NOMO-1 treated with DMSO at 0.1 percent for 48 hours (cell line): Measurements from ENCODE around the gene TMEM43.

Source experiments
- DNase-seq: peaks from one replicate; lab custom pipeline; 2025; ENCODE audit not compliant: unreplicated experiment; lab: John Stamatoyannopoulos, UW

TMEM43 gene

DNA sequence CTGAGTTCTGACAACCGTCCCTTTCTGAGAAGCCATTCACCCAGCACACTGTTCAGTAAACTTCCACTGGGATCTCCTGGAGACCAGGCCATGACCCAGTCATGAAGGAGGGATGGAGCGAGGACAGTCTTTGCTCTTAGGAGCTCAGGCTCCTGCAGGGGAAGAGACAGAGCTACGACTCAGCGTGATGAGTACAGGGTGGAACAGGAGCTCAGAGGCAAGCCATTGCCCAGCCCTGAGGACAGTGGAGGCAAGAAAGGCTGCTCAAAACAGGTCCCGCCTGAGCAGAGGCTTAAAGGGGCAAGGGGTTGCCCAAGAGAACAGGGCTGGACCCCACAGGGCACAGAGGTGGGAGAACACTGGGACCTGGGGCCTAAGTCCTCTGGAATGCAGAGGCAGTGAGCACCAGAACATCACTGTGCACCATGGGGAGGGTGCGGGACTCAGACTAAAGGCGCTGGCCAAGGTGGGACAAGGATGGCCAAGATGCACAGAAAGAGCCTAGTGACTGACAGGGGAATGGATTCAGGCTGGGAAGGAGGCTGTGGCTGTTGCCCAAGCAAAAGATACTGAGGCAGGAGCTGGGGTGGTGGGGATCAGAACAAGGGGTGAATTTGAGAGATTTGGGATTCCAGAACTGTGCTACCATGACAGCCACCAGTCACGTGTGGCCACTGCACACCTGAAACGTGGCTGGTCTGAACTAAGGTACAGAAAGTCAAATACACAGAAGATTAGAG, 25.8 kb downstream of the TMEM43 start:
- no peak for DNase-seq

DNA sequence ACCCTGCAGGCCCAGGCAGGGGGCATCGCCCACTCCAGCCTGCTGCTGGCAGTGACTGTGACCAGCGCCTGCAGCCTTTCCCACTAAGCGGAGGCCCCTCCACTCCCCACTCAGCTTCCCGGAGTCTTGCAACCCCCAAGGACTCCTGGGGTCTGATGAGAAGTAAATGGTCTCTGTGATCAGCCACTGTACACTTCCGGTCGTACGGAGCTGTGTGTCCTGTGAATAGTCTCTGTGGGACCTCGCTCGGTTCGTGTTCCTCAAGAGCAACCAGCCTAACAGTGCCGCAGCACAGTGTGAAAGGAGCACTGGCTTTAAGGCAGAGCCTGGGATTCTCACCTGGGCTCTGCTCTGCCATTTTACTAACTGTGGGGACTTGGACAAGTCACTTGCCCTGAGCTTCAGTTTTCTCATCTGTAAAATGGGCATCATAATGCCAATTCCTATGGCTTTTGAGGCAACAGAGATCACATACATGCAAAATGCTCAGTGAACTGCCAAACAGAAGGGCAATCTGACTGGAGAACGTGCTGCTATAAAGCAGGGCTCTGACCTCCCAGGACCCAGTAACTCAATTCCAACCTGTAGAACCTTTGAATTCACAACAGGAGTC, 26.7 kb downstream of the TMEM43 start:
- DNase-seq: no peak

DNA sequence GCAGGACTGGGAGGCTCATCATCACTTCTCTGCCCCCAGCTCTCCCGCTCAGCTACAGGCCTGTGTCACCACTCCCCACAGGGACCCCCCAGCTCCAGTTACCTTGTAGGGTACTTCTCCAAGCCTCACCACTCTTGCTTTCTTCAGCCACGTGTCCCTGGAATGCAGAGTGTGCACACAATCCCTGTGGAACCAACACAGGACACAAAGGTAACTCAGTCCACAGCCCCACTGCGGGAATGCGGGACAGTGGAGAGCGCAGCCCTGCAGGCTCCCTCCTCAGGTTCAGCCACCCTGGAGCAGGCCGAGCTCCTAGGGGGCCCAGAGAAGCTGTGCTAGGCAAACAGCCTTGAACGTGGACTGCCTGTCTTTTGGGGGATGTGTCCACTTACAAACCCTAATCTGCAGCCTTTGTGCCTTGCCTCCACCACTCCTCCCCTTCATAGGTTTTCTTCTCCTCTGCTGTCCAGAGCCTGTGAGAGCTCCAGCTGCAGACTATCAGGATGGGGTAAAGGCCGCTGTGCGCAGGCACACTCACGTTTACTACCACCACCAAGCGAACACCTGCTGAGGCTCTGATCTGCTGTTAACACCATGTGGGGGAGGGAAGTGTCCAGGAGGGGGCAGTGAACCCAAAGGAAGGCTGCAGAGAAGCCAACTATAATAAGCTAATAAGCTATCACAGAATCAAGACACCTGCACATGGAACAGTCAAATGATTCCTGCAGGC, 27.5 kb downstream of the TMEM43 start:
- no peak for DNase-seq

DNA sequence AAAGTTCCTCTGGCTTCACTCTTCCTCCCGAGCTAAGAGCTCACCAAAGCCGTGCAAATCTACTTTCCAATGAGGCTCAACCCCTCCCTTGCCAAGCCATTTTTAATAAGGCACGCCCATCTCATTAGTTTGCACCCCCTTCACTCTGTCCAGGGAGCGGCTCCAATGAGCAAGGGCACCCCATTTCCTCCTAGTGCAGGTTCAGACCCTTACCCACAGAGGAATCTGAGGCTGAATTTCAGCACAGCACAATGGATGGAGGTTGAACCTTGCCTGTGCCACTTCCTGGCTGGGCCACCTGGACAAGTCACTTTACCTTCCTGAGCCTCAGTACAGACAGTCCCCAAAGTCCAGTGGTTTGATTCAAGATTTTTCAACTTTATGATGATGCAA, 28.1 kb downstream of the TMEM43 start:
- no peak for DNase-seq

DNA sequence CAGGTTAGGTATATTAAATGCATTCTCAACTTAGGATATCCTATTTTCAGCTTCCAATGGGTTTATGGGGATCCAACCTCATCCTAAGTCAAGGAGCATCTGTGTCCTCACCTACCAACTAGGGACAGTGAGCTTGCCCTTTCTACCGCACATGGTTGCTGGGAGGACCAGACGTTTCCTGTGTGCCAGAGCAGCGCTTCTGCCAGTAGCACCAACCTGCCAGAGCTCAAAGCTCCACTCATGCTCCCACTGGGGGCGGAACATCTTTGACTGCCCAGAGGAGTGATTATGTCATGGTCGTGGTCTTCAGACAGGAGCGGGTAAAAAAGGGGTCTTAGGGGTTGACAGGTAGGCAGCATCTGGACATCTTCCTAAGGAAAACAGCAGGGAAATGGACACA, 28.8 kb downstream of the TMEM43 start:
- DNase-seq: no peak

DNA sequence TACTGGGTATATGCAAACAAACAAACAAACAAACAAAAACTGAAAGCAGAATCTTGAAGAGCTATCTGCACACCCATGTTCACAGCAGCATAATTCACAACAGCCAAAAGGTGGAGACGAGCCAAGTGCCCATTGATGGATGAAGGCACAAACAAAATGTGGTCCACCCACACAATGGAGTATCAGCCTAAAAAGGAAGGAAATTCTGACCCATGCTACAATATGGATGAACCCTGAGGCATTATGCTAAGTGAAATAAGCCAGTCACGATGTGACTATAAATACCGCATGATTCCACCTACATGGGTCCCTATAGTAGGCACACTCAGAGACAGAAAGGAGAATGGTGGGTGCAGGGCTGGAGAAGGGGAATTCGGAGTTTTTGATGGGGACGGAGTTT, 29.4 kb downstream of the TMEM43 start:
- DNase-seq: no peak

DNA sequence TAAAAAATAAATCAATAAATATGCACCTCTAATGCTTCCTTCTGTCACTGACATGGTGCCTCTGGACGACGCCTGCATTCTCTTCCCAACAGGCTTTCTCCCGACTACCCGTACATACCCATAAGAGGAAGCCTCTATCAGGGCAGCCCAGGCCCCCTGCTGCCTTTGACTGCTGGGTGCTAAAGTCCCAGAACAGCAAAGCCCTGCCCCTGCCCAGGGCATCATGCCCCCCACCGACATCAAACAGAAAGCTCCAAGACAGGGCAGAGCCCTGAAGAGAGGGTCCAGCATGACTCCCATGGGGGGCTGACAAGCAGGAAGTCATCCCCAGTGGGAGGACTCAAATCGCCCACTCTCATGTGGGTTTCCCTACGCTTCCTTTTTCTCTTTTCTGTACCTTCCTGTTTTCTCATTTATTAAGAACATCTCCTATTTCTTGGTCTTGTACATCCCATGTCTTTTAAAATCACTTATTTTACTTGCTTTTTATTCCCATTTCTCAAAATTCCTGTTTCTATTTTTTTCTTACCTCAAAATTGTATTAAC, 30.1 kb downstream of the TMEM43 start:
- DNase-seq: no peak

DNA sequence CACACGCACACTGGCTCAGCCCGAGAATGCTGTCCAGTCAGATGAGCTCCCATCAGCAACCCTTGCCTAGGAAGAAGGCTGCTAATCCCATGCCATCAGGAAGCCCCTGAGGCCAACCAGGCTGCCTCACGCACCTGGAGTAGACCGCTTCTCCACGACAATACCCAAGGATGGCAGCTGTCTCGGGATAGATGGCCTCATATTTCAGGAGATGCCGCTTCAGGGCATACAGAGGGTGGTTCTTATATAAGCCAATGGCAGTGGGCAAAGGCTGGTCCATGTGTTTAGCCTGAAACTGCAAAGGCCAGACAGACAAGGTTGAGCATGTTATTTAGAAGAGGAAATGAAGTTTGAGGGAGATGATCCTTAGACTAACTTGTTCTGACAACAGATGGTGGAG, 31.3 kb downstream of the TMEM43 start:
- DNase-seq: no peak

DNA sequence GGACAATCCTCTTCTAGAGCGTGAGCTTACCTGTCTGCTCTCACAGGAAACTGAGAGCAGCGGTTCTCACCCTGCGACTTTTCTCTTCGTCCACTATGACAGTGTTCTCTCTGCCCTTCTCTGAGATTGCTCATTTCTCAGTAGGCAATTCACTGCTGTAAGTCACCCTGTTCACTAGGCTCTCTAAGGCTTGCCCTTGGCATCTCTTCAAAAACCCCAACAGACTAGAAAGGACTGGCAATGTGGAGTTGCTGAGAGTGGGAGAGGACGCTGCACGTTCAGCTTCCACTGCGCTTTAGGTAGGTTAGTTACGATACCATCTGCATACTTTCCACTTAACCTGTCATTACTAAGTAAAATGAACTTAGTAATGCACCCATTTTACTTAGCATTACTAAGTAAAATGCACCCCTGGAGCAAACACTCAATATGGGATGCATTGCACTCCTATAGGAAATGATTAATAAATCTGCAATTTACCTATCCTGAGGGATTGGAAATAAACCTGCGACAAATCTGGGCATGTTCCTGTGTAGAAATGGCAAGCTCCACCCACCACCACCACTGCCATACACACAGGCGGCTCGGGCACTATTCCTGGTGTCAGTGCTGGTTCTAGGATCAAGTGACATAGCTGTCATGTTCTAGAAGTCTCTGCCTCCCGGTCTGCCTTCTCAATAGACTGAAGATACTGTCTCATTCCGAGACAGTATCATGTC, 32.1 kb downstream of the TMEM43 start:
- DNase-seq: no peak

DNA sequence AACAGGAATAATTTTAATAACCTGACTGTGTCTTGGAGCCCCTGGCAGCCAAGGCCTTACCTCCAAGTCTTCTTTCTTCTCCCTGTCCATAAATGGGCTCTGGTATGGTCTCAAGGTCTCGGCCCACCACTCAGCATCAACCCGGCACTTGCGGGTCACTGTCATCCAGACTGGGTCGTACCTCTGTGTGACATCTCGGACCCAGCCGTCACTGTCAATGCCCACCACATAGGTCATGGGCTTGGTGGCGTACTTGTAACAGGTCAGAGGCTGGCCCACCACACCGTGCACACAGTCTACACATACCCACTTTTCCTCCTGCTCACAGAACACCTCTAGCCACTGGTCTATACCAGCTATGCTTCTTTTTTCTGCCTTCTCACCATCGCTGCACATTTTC, 33.1 kb downstream of the TMEM43 start:
- no peak for DNase-seq

DNA sequence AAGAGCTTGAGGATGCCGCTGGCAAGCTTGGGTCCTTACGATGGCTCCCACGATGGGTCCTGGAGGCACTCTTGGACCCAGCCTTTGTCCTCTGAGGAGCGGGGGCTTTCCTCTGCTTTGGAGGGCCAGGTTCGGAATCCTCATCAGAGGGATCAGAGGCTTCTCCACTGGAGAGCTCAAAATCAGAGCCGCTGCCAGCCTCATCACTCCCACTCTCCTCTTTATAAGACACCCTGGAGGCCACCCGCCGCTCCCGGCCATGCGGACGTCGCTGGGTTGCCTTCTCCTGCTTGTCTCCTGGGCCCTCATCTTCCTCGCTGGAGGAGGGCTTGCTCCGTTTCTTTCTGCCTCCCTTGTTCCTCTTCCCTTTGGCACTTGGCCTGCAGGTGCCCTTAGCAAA, 33.5 kb downstream of the TMEM43 start:
- no peak for DNase-seq

DNA sequence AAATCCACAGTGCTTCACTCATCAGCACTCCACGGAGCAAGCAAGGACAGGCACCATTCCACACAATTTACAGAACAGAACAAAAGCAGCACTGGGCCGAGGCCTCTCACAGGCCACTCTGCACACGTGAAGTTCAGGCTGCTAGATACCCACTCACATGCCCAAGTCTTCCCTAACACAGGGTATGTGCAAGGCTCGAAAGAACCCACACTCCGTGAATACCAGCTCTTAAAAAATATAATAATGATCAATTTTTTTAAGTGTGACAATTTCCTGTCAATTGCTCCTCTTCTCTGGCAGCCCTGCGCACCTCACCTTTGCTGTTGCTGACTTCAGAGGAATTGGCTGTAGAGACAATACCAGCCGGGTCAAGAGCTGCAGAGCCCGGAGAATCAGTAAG, 34.6 kb downstream of the TMEM43 start:
- DNase-seq: no peak

DNA sequence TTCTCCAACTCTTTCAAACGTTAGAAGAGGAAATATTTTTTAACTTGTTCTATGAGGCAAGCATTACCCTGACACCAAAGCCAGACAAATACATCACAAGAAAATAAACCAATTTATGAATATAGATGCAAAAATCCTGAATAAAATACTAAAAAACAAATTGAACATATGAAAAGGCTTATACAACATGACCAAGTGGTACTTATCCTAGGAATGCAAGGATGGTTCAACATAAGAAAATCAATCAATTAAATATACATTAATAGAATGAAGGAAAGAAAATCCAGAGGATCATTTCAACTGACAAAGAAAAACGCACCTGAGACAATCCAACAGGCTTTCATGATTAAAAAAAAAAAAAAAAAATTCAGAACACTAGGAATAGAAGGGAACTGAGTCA, 36.4 kb downstream of the TMEM43 start:
- no peak for DNase-seq

DNA sequence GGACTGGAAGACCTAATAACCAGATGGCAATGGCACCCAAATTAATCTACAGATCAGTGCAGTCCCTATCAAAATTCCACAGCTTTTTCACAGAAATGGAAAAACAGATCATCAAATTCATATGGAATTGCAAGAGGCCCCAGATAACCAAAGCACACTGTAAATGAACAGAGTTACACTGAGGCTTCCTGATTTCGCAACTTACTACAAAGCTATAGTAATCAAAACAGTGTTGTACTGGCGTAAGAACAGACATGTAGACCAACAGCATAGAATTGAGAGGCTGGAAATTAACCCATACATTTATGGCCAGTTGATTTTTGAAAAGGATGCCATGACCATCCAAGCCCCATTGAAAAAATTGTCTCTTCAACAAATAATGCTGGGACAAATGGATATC, 37.3 kb downstream of the TMEM43 start:
- peak; percentile 3 for DNase-seq

DNA sequence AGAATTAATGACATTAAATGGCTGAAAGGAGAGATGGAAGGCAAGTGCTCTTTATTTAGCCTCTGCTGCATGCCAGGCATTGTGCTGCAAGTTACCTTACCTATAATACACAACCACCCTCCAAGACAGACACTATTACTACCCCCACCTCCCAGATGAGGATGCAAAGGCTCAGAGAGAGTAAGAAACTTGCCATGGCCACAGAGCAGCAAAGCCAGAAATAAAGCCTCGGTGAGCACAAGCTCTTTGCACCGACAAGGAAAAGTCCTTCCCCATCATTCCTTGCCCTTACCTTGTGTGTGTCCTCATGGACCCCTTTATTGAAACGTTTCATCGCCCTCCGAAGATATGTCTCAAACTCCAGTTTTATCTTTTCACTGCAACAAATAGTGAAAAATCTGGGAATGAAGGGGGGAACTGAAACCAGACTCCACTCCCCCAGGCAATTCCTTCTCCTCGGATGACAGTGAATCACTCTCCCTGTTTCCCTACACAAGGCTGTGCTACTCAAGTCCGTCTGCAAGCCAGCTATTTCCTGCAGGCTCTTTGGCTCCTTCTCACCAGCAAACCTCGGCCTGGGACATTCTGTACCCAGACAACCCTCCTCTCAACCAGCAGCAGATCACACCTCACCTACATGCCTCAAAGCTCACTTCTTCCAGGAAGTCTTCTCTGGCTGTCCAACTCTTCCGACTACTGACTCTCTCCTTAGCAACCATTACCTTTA, 42.2 kb downstream of the TMEM43 start:
- DNase-seq: no peak

DNA sequence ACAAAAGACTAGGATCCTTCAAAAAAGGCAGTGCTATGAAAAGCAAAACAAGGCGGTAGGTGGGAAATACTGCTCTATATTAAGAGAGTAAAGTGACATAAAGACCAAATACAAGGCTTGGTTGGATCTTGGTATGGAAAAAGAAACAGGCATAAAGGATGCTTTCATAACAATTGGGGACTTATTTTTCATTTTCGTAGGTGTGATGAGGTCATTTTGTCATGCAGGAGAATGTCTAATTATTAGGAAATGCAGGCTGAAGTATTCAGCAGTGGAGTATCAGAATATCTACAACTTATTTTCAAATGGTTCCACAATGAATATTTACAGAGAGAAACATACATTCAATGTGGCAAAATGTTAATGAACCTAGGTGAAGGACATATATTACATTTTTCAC, 44.6 kb downstream of the TMEM43 start:
- no peak for DNase-seq

DNA sequence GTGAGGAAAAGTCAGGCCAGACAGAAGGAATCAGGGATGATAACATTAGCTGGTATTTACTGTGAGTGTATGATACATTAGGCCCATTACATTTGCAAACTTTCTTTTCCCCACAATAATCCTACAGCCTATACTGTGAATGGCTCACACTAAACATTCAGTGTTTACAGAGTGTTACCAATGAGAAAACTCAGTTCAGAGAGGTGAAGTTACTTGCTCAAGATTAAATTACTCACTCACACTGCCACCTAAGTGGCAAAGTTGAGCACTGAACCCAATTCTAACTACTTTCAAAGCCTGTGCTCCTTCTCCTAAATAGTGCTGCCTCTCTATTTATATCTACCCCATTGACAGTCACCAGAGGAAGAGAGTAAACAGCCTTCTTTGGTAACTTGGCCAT, 45.0 kb downstream of the TMEM43 start:
- no peak for DNase-seq

DNA sequence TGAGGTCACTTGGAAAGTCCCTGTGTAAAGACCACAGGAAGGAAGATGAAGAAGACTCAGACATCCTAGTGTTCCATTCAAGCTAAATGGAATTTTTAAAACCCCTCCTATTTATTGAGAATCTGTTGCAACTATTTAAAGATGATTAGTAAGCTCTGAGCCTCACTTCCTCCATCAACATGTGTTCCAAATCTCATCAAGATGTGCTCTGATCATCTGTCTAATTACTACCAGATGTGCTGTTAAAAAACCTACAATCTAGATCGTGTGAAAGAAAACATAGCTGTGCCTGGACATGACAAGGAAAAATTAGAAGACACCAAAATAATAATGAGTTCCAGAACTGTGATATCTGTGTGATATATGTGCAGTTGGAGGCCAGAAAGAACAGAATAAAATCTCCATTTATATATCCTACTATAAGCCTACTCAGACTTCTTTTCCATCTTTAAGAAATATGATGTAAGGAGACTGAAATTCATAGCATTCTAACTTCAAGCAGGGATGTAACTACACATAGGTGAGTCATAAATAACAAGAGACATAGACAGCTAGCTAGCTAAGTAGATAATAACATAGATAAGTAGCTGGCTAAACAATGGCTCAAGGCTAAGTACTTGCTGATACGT, 45.8 kb downstream of the TMEM43 start:
- no peak for DNase-seq

DNA sequence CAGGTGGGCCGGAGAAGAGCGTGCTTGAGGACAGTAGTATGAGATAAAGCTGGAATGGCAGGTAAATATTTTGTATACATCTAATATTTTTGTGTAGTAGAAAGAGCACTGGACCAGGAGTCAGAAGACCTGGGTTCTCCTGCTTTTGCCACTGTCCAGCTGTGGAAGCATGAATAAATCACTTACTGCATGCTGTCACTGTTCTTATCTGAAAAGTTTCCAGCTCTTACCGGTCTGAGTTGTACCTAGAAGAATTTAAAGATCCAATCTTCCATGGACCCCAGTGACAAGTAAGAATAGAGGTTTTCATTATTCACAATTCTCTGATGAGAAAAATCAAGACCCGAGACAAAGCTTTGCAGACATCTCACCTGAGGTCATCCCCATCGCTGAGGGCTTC, 47.6 kb downstream of the TMEM43 start:
- DNase-seq: no peak

DNA sequence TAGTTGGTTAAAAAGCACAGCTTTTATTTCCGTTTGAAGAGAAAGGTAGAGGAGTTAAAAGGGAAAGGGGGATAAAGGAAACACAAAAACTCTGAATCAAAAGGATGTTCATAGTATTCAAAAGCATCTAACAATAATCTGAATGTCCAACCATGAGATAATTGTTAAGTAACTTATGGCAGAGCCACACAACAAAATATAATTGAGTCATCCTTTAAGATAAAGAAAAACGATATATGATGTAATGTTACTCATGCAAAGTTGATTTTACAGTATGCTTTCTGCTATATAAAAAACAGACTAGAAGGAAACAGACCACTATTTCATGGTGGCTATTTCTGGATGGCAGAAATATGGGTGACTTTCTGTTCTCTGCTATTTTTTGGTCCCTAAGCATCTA, 49.6 kb downstream of the TMEM43 start:
- no peak for DNase-seq
